ENCODE results near the gene NOC2L.

NOC2L gene

DNA sequence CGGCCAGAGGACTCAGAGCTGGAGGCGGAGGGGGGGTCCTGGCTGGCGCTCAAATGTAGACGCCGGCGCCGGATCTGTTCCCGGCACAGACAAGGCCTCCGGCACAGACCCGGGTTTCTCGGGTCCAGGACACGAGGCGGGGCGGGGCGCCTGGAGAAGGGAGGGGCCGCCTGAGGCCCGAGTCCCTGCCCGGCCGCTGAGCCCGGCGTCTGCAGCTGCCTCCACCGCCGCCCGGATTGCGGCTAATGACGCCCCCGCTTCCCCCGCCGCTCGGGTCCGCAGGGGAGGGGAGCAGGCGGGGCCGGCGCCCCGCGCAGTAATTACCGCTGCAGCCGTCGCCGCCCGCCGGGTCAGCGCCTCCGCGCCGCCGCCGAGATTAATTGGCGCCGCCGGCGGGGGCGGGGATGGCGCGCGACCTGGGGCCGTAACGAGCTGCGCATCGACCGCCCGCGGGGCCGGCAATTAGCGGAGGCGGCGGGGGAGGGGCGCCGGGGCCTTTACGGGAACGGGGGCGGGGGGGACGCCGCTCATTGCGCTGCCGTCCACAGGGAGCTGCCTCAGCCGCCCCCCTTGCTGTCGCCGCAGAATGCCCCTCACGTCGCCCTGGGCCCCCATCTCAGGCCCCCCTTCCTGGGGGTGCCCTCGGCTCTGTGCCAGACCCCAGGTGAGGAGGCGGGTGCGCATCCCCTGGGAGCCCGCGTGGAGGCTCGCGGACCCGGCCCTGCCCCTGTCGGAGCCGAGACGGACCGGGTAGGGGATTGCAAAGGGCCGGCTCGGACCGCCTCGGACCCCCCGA, 17.3 kb downstream of the NOC2L start:
- ATAC-seq, result peak; percentile 14 to 24

DNA sequence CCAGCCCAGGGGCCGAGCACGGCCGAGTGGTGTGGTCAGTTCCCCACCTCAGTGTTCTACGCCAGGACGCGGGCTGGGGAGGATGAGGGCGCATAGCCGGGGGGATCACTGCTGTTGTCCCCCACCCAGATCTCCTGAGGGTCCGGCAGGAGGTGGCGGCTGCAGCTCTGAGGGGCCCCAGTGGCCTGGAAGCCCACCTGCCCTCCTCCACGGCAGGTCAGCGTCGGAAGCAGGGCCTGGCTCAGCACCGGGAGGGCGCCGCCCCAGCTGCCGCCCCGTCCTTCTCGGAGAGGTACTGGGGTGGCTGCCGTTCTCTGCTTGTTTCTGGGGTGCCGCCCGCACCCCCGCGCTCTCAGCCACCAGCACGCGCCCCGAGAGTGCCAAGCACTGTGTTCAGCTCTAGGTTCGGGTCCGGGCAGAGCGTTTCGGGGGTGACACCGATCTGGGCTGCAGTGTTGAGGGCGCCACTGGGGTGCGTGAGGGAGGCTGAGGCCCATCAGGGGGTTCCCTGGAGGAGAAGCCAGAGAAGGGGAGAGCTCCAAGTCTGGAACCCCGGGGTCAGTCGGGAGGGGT, 18.0 kb downstream of the NOC2L start:
- ATAC-seq, result peak in 1 of 2 donors; percentile 4

DNA sequence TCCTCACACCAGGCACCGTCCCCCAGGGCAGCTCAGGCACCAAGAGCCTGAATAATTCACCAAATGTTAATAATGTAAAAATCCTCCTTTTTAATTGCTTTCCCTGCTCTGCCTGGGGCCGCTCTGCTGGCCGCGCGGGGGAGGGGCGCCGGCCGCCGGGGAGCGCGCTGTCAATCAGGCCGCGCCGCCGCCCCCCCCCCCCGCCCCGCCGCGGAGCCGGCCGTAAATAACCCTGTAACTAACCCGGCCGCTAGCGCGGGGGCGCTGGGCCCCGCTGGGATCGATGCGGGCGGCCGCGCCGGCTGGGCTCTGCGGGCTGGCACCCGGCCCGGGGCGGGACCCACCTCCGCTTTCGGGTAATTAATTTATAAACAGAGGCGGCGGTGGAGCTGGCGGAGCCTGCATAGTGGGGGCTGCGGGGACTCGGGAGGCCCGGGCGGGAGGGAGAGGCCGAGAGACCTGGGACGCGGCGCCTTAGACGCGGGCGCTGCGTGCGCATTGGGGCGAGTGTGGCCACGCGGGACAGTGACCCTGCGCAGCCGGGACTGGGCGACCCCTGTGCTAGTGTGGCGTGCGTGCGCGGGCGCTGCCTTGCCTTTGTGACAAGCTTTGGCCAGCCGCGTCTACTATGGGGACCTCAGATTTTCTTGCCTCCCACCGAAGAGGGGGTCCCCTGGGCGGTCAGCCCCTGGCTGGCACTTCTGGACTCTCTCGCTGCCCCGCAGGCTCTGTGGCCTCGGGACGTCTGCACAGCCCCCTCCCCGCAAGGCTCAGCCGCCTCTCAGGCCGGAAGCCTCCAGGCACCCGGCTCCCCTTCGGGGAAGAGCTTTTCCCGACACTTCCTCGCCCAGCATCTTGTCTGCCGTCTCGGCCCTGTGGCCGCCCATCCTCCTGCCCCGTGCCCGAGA, 18.7 kb downstream of the NOC2L start:
- peak; percentile 19 to 22 for ATAC-seq

DNA sequence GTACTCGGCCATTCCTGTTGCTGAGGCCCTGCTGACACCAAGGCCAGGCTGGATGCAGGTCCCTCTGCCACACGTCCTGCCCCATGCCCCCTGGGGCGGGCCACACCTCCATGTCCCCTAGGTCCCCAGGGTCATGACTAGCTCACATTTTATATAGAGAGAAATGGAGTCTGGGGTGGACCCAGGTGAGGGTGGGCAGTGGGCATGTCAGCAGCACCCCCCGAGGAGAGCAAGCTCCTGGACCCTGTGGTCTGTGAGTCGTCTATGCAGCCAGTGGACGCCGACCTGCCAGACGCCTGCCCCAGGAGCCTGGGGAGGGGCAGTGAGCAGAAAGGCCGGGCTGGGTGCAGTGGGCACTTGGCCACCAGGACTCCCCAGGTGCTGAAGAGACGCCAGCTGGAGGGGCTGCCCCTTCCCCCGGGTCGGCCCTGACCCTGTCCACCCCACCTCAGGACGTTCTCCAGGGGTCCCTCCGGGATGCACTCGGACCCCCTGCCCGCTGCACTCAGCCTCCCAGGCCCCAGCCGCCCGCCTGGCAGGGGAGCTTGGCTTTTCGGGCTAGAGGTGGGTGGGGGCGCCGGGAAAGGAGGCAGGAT, 19.4 kb downstream of the NOC2L start:
- ATAC-seq, result no peak

DNA sequence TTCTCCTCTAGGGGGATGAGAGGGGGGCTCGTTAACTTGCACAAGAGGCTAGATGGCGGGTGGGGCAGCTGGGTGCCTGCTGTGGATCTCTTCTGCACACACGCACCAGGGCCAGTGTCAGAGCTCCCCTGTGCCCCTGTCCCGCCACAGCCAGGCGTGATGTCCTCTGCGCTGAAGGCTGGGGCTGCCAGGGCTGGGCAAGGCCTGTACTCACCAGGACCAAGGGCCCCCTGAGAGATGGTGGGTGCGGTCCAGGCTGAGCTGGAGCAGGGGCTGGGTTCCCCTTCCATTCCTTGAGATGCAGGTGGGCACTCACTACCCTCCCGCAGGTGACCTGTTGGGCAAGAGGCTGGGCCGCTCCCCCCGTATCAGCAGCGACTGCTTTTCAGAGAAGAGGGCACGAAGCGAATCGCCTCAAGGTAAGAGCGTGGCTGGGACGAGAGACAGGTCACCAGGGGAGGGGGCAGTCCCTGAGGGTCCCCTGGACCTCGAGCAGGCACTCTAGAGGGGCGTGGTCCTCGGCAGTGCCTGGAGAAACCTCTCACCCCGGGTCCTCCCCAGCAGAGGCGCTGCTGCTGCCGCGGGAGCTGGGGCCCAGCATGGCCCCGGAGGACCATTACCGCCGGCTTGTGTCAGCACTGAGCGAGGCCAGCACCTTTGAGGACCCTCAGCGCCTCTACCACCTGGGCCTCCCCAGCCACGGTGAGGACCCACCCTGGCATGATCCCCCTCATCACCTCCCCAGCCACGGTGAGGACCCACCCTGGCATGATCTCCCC, 20.2 kb downstream of the NOC2L start:
- no peak for ATAC-seq

DNA sequence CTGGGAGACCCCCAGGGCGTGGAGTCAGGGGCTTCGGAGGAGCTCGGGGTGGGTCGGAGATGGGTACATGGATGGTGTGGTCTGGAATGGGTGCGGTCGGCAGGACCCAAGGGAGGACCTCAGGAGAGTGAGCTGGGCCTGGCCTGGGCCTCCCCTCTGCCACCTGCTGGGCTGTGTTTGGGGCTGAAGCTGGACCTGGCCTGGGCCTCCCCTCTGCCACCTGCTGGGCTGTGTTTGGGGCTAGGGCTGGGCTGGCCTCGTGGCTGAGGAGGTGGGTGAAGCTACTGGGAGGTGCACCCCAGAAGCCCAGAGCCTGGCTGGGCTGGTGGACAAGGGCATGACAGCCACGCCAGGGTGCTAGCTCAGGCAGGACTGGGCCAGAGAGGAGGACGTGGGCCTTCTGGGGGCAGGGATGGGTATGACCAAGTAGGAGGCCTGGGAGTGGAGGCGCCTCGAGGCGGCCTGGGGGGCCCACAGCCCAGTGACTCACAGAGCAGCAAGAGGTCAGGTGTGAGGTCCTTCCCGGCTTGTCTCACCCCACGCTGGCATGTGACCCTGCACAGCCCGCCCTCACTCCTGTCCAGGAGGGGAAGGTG, 20.9 kb downstream of the NOC2L start:
- ATAC-seq, result no peak

DNA sequence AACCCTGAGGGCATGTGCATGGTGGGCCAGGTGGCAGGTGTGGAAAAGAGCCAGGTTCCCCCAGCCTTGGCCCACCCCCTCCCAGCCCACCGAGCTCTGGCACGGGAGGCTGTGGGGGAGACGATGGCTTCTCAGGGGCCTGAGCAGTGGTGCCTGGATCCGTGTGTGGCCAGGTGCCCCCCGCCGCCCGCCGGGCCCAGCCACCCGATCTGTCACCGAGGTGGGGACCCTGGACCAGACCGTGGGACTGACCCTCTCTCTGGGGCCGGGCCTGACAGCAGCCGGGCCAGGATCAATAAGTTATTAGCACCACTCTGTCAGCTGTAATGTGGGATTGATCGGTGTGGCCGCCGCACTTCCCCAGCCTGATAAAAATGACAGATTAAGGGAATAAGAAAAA, 21.5 kb downstream of the NOC2L start:
- ATAC-seq, result no peak

DNA sequence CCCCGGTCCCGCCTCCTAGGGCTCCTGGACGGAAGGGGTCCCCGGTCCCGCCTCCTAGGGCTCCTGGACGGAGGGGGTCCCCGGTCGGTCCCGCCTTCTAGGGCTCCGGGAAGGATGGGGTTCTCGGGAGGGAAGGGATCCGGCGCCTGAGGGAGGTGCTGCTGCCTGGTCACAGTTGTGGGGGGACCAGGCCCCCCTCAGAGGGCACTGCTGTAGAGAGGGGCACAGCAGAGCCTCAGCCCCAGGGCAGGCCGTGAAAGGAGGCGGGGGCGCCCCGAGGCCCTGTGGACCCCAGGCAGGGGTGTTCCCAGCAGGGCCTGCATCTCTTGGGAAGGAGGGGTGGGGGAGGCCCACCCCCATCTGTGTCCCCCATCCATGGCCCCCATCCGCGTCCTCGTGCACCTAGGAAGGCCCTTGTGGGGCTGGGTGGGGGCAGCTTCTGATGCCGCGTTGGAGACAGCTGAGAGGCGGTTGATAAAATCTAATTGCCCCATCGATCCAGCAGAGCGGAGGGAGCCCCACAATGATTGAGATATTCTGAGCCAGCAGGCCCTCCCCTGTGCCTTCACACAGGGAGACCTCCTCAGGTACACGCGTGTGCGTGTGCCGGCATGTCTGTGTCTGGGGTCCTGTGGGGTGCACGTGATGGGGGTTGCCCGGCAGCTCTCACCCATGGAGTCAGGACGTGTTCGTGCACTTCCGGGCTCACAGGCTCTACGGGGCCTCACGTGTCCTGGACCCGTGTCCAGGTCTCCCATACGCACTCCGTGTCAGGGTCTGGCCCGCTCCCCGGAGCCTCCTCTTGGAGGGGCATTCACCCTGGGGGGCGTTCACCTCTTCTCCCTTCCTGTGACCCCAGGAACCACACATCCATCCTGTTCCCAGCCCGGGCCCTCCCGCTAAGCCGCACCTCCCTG, 22.4 kb downstream of the NOC2L start:
- ATAC-seq, result no peak

DNA sequence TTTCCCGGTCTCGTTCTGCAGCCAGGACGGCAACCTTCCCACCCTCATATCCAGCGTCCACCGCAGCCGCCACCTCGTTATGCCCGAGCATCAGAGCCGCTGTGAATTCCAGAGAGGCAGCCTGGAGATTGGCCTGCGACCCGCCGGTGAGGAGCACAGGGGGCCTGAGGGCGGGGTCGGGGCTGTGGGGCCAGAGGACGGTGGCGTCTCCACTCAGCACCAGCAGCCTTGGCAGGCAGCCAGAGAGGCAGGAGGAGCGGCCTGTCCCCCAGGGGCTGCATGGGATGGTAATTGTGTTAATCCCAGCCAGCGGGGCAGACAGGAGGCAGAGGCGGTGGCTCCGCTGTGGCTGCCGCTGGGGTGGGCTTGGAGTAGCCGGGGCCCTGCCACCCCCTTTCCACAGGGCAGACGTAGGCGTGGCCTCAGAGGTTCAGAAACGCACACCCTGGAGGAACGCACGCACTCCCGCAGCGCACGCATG, 23.3 kb downstream of the NOC2L start:
- ATAC-seq, result no peak

DNA sequence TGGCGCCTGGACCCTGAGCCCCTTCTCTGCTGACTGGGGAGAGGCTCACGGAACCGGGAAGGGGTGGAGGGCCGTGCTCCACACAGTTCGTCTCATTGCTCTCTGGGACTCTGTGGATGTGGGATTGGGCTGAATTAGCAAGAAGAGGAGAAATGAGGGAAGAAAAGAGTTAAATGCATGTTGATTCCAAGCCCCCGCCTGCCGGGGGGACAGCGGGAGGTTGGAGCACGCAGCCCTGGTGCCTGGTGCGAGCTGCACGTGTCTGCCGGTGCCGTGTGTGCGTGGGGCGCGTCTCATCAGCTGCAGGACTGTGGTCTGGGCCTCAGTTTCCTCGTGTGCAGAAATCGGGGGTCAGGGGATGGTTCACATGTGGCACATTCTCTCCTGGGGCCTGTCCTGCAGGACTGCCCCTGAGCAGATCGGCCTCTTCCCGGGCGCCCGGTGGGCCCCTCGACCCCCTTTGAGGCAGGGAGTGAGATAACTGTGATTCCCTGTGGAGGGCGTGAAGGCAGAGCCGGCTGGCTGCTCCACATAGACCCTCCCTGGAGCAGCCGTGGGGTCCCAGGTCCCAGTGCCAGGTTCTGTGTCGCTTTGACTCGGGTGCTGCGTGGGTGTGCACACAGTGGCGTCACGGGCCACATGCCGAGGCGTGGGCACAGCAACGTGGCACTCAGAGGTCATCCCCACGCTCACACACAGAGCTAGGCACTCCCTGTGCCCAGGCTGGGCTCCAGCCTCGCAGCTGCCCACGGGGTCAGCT, 23.9 kb downstream of the NOC2L start:
- no peak for ATAC-seq

DNA sequence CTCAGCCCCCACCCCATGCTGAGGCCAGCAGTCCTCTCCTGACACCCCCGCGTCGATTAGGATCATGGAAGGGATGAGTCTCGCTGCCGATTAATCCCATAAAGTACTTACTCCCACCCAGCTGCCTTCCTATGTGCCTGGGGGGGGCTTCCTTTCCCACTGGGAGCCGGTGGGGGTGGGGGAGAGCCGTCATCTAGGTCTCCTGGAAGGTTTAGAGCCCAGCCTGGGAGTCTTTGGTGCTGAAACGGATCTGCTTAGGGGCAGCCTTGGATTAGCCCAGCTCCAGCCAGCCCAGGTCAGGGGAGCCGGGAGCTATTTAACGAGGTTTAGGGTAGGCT, 25.5 kb downstream of the NOC2L start:
- no peak for ATAC-seq

DNA sequence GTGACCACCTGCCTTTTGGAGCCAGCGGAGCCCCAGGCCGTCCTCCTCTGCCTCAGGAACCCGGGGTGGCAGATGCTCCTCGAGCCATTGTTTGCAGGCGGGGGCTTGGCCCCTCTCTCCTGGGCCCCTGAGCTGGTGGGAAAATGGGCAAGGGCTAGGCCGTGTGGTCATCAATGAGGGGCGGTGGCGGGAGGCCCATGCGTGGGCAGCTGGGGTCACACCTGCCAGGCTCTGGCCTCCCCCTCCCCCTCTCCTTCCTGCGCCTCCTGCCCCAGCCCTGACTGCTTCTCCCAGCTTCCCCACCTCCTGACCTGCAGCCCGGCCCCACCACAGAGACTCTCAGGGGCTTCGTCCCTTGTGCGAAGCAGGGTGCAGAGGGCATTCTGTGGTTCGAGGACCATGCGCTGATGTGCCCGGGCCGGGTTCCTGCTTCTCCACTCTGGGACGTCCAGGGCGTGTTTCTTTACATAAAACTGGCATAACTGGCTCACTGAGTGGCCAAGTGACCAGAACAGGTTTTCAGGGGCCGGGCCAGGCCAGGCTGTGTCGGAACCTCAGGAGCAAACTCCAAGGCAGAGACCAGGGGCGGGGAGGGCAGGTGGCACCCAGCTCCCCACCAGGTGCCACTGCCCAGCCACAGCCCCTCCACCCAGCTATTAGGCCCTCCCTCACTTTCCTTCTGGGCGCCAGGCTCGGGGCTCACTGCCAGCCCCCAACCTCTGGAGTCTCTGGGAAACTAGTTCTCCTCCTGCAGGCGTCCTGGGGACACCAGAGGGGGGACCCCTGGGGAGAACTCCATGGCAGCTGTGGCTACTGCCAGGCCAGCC, 26.1 kb downstream of the NOC2L start:
- ATAC-seq, result no peak

DNA sequence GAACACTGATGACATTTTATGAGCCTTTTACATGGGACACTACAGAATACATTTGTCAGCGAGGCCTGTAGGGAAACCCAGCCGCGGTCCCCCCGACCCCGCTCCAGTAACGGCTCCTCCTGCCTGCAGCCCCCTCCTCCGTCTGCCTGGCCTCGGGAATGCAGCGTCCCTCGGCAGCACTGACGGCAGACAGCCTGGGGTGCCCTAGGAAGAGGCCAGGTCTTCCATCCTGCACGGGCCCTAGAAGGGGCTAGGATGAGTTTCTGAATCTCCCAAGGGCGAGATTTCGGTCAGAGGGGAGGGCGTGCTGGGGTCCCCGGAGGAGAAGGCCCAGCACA, 26.9 kb downstream of the NOC2L start:
- ATAC-seq, result no peak

DNA sequence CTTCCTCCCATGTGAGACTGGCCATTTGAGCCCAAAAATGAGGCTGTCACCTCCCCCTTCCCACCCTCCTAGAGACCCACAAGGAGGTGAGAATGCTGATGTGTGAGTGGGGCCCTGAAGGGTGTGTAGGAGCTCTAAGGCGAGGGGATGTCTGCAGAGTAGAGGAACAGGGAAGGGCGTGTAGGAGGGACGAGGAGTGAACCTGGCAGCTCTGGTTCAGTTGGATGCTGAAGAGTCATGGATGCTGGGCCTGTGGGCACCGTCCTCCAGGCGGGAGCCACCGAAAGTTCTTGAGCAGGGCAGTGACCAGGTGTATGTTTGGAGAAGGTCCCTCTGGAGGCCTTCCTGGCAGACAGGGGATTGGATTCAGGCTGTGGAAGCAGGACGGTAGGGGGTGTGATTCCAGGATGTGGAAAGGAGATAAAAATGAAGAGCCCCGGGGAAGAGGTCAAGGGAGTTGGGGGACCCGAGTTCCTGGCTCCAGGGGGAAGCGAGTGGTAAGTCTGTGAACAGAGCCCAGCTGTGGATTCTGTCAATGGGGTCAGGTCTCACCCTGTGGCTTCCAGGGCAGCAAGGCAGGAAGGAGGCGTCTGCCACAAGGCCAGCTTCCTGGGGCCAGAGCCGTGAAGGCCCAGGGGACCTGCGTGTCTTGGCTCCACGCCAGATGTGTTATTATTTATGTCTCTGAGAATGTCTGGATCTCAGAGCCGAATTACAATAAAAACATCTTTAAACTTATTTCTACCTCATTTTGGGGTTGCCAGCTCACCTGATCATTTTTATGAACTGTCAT, 27.5 kb downstream of the NOC2L start:
- no peak for ATAC-seq

DNA sequence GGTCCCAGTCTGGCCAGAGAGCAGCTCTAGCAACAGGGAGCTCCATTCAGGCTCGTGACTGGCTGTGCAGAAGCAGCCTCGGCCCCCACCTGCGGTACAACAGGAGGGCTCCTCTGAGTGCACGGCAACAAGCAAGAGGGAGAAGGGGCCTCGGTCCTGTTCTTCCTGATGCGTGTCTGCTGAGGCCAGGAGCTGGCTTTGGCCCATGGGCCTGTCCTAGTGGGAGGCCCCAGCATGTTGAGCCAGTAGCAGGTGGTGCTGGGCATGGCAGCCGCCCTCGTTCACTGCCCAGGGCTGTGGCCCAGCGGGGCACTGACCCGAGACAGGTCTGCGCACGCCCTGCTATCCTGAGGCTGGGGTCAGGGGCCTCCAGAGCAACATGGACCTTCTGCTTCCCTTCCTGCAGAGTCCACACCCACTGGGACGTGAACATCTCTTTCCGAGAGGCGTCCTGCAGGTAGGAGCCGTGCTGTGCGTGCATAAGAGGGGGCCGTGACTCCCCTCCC, 28.4 kb downstream of the NOC2L start:
- ATAC-seq, result no peak

DNA sequence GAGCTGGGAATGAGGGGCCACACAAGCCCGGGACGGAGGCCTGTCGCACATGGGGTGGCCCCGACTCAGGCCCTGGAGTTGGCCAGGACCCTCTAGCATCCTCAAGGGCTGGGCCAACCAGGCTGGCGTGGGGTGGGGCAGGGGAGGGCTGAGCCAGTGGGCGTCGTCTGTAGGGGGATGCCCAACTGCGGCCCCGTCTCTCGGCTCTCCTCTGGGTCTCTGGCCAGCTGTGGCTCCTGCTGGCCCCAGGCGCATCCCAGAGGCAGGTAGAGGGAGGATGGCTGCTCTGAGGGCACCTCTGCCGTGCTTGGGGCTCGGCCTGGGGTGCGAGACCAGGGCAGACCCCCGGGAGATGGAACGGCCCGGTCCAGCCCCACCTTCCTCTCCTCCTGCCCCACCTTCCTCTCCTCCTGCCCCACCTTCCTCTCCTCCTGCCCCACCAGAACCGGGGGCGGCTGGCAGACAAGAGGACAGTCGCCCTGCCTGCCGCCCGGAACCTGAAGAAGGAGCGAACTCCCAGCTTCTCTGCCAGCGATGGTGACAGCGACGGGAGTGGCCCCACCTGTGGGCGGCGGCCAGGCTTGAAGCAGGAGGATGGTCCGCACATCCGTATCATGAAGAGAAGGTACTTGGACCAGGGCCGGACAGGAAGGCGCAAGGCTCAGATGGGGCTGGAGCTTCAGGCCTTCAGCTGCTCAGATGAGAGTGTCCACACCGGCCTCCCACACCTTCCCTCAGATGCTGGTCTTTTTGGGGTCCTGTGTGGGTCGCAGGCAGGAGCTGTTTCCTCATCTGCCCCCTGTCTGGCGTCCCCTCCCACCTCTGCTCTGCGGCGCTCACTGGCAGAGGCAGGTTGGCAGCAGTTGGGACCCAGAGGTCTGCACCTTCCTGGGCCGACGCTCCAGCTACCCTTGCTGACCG, 29.1 kb downstream of the NOC2L start:
- ATAC-seq, result no peak
